ENCODE measurements around the gene TMEM250.
A peak's percentile ranks its signal among the peaks of the same experiment; 100 is the strongest.
"Not testable (repeated sequence)": the region's sequence is repeated elsewhere in the genome, so short reads cannot be mapped to it uniquely, and the experiment has no call there.

Gene TMEM250, protein sequence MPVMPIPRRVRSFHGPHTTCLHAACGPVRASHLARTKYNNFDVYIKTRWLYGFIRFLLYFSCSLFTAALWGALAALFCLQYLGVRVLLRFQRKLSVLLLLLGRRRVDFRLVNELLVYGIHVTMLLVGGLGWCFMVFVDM

DNA sequence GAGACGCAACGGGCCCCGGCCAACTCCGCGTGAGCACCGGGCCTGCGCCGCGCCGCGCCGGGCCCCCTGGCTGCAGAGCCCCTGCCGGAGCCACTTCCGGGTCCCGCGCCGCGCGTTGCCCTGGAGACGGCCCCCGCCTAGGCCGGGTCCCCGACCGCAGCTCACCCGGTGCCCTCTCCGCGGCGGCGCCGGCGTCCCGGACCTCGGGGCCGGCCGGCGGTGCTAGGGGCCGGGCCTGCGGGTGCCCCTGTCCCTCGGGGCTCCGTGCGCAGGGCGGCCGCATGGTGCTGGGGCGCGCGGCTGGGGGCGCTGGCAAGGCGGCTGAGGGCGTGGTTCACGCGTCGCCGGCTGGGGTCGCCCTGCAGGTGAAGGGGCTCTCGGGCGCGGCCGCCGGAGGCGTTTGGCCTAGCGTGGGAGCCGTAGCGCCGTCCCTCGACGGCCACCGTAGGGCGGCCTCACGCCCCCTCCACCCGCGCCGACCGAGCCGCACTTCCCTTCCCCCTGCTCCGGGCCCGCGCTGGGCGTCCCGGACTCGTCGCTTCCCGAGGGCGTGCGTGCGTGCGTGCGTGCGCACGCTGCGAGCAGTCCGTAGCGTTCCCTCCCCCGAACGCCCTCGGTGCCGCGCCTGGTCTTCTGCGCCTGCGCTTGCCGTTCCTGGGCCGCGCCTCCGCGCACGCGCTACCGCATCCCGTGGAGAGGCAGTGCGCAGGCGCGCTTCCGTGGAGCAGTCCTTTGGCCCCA, at the start of gene TMEM250:
Gene TMEM250, minus strand, starts transcription at position 556 of the 741 bp plus-strand sequence. CDS start 1,975 bp downstream, outside the sequence.
- DNase-seq (ENCODE audit: low spot score): peak; percentile 97

DNA sequence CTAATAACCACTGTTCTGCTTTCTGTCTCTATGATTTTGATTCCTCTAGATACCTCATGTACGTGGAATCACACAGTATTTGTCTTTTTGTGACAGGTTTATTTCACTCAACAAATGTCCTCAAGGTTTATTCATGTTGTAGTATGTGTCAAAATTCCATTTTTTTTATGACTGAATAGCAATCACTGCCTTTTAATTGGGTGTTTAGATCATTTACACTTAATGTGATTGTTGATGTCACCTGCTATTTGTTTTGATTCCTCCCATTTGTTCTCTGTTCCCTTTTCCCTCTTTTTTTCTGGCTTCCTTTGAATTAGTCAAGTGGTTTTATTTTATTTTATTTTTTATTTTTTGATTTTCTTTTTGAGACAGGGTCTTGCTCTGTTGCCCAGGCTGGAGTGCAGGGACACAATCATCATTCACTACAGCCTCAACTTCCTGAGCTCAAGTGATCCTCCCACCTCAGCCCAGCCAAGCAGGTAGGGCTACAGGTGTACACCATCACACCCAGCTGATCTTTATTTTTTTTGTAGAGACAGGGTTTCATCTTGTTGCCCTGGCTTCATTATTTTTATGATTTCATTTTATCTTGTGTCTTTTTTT, 44.7 kb upstream of the TMEM250 start:
- DNase-seq (ENCODE audit: low spot score): no peak

DNA sequence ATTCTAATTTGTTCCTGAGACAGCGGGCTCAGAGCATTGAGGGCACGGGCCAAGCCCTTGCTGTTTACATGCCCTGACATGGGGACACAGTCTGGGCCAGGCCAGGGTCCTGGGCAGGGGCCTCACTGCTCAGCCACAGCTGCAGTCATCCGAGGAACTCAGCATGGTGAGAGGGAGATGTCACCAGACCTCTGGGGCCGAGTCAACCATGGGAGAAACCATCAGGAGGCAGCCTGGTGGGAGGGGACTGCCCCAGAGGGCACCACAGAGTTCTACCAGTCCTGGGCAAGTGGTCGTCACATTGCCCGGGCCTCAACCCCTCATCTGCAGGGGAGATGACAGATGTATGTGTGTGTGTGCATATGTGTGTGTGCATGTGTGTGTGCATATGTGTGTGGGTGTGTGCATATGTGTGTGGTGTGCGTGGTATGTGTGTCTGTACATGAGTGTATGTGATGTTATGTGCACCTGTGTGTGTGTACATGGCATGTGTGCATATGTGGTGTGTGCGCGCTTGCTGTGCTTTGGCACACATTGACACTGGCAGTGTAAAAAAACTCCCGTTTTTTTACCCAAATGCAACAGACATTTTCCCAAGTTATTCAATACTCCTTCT, 42.4 kb upstream of the TMEM250 start:
- no peak for DNase-seq (ENCODE audit: low spot score)

DNA sequence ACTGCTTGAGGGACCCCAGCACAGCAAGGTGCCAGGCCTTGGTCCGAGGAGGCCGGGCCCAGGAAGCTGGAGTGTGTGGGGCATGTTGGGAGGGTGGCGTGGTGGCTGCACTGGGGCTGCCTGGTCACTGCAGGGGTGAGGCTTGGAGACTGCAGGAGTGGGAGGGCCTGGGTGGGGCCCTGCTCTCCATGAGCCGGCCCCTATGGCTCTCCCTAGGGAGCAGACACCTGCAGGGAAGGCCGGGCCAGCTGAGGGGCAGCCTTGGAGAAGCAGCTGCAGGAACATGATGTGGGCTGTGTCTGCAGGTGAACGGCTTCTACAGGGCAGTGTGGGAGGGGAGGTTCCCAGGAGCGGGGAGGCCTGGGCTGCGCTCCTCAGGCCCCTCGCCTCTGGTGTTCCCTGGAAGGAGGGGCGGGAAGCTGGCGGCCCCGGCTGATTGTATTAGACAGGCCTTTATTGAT, 41.7 kb upstream of the TMEM250 start:
- no peak for DNase-seq (ENCODE audit: low spot score)

DNA sequence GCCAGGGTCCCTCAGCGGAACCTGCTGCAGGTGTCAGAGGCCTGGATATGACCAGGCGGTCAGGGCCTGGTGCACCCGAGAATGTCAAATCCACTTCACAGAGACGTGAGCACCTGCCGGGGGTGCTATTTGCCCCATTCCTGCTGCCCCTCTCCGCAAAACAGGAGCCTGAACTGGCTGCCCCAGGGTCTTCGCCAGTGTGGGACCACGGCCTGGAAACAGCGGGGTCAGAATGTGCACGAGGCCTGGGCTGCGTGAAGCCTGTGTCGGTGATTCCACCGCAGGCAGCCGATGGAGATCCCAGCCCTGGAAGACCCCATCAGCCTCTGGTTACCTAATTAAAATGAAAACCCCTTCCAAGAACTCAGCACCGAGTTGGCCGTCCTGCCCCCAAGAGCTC, 41.2 kb upstream of the TMEM250 start:
- DNase-seq (ENCODE audit: low spot score): no peak

DNA sequence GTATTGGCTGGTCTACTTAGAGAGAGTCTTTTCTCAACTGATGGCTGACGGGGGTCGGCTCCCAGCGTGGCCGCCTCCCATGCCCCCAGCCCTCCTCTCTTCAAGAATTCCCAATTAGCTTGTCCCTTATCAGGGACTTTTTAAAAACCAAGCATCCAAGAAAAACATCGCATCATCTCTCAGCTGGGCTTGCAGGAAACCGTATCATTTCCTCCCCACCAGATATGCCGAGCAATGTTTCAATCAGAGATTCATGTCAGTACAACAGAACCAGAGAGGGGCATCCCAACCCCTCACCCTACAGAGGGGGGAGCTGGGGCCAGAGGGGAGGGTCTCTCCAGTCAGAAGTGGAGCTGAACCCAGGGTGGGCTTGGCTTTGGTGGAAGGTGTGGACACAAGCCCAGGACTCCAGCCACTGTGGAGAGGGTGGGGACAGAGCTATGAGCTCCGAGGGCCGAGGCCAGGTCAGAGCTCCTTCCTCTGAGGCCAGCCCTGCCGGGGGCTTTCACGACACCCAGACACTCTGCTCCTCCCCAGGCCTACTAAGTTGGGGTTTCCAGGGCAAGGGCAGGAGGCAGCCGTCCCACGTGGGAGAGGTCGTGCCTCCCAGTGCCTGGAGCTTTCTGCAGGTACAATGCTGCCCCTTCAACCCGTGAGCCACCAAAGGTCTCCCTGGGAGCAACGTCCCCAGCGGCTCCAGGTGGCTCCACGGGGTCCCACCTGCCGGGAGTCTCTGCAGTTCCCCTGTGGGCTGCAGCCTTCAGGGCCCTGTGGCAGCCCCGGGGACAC, 39.0 kb upstream of the TMEM250 start:
- no peak for DNase-seq (ENCODE audit: low spot score)

DNA sequence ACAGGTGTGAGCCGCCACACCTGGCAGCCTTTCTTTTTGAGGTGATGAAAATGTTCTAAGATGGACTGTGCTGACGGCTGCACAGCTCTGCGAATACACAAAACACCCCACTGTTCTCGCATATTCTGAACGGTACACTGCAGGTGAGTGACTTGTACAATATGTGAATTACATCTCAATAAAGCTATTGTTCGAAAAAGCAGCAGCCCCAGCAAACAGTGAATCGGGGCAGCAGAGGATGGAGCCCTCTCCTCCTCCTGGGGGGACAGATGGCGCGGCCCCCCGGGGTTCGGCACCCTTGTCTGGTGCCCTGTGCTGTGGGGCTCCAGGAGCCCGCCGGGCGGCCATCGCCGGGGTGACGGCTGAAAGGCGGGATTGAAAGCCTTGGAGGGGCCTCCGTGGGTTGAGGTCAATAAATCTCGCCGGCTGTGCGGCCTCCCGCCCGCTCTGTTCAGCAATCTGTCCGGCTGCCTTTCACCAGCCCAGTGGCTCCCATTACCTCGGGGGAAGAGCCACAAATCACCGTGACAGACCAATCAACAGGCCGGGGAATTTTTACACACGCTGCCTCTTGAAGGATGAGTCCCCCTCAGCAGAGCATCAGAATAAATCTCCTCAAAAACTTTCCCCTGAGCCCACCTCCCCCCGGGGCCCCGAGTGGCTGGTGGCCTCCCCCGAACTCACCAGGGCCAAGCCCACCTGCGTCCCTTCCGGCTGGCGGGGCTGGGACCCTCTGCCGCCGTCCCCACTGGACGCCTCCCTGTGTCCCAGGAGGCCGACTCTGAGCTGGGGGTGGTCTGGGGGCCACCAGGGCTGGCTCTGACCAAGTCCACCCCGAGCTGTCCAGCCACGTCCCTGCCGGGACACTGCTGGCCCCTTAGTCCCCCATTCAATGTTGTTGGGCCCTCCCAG, 37.8 kb upstream of the TMEM250 start:
- no peak for DNase-seq (ENCODE audit: low spot score)

DNA sequence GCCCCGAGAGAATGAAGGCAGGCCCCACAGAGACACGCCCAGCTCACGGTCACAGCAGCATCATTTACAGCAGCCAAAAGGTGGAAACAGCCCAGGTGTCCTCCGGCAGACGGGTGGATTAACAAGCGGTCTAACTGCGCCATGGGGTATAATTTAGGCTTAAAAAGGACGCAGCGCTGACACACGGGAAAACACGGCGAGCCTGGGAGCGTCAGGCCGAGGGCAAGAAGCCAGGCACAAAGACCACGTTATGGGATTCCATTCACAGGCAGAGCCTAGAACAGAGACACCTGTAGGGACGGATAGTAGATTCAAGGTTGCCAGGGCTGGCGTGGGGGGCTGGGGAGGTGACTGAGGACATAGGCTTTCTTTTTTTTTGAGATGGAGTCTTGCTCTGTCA, 36.9 kb upstream of the TMEM250 start:
- DNase-seq (ENCODE audit: low spot score): no peak

DNA sequence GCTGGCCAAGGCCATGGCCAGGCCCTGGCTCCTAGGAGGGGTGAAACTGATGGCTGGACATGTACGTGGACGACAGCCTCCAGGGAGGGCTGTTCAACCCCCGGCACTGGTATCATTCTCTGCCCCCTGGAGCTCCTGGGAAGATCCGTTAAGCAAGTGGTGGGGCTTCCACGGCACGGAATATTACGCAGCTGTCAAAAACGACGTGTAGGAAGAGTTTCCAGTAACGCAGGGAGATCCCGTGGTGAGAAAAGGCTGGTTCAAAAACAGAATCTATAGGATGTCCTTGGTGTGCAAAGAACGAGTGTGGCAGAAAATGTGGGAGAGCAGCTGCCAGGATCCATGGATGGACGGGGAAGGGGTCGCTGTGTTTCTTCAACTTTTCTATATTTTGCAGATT, 36.3 kb upstream of the TMEM250 start:
- DNase-seq (ENCODE audit: low spot score): no peak

DNA sequence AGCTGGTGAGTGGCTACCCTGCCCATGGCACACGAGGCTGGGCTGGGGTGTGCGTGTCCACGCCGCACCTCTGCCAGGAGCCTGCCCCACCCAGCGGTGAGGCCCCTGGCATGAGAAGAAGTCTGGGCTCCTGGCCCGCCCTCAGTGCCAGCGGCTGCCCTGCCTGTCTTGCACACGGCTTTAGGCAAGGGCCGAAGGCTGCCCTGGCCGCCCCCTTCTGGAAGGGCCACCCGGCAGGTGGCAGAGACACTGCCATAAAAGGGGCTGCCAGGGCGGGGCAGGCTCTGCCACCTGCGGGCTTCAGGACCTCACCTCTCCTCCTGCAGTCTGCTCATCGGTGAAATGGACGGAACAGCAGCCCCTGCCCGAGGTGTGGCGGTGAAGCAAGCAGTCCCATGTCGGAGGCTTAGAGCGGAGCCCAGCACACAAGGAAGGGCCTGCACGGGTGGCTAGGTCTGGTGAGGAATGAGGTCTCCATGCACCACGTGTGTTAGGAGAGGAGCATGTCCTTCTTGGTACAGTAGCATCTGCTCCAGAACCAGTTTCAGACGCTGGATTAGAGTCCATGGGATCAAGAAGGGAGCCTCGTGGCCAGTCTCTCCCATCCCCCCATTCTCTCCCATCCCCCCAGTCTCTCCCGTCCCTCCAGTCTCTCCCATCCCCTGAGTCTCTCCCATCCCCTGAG, 34.8 kb upstream of the TMEM250 start:
- no peak for DNase-seq (ENCODE audit: low spot score)

DNA sequence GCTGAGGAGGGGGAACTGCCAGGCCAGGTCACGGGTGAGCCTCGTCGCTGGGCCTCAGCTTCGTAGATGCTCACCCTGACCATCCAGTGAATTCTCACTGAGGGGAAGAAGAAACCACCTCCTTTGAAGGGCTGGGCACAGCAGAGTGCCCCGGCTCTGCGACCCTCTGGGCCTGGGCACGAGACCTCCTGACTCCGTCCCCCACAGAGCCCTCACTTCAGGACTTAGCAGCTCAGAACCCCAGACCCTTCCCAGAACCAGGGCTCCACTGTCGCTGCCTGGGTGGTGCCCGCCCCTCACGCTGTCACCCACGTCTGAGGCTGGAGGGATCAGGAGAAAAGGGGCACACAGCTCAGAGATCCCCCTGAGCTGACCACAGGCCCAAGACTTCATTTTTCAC, 34.3 kb upstream of the TMEM250 start:
- no peak for DNase-seq (ENCODE audit: low spot score)

DNA sequence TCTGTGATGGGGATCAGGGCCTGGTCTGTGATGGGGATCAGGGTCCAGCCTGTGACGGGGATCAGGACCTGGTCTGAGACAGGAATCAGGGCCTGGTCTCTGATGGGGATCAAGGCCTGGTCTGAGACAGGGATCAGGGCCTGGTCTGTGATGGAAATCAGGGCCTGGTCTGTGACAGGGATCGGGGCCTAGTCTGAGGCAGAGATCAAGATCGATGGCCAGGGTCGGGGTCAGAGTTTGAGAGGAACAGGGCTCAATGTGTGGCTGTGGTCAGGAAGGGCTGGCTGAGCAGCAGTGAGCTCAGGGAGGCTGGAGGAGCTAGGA, 33.8 kb upstream of the TMEM250 start:
- no peak for DNase-seq (ENCODE audit: low spot score)

DNA sequence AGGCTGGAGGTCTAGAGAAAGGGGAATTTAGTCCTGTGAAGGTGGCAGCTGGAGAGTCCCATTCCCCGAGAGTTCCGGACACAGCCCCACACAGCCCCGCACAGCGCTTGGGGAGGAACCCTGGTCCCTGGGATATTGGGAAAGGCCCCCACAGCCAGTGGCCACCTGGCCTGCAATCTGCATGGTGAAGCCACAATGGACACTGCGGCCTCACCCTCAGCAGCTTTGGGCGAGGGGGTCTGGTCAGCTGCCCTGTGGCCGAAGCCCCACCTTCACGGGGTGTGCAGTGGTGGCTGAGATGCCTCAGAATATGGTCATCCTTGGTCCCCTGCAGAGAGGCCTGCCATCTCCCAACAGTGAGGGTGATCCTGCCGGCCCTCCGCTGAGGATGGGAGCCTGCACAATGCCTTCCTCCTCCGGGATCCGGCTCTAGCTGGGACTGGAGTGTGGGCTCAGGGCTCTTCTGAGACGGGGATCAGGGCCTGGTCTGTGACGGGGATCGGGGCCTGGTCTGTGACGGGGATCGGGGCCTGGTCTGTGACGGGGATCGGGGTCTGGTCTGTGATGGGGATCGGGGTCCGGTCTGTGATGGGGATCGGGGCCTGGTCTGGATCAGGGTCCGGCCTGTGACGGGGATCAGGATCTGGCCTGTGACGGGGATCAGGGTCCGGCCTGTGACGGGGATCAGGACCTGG, 33.3 kb upstream of the TMEM250 start:
- no peak for DNase-seq (ENCODE audit: low spot score)

DNA sequence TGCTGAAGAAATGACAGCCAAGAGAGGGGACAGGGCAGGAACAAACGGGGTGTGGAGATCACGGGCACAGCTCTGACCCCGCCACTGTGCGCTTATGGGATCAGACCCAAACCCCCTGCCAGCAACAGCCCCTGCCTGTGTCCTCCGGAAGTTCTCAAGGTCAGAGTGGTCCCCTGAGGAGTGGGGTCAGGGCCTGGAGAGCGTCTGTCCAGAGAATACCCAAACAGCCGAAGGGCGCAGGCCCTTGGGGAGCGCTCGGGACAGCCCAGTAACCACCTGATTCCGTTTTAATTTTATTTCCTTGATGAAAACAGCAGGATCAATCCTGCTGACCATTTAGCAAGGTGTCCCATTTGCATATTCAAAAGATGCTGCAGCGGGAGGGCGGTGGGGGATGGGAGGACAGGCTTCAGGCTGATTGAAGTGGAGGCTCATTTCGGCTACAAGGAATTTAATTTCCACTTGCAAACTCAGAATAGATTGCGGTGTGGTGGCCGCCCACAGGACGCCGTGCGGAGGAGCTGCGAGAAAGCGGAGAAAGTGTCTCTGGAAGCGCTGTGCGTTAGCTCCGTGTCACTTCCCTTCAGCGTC, 32.6 kb upstream of the TMEM250 start:
- DNase-seq (ENCODE audit: low spot score): no peak

DNA sequence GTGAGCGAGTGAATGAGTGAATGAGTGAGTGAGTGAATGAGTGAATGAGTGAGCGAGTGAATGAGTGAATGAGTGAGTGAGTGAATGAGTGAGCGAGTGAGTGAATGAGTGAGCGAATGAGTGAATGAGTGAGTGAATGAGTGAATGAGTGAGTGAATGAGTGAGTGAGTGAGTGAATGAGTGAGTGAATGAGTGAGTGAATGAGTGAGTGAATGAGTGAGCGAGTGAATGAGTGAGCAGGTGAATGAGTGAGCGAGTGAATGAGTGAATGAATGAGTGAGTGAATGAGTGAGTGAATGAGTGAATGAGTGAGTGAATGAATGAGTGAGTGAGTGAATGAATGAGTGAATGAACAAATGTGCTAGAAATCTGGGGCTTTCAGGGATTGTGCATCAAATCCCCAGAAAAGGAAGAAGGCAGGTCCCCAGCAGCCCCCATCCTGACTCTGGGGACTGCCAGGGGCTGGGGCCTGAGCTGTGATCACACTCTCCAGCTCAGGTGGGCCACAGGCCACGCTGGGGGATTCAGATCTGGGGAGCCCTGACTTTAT, 32.1 kb upstream of the TMEM250 start:
- not testable (repeated sequence) for DNase-seq (ENCODE audit: low spot score)

DNA sequence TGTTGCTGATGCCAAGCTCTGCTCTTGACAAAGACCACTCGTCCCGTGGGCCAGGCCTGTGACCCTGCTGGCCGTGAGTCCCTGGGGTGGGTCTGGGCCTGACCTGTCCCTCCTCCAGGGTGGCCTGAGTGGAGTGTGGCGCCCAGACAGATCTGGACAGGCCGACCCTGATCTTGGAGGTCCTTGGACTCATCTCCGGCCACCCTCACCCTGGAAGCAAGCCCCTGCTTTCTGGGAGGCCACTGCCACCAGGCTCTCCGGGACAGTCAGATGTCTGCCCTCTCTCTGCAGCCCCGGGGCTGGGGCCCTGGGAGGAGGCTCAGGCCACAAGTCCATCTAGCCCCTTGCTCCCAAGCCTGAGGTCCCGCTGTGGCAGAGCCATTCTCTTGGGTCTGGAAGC, 31.2 kb upstream of the TMEM250 start:
- no peak for DNase-seq (ENCODE audit: low spot score)

DNA sequence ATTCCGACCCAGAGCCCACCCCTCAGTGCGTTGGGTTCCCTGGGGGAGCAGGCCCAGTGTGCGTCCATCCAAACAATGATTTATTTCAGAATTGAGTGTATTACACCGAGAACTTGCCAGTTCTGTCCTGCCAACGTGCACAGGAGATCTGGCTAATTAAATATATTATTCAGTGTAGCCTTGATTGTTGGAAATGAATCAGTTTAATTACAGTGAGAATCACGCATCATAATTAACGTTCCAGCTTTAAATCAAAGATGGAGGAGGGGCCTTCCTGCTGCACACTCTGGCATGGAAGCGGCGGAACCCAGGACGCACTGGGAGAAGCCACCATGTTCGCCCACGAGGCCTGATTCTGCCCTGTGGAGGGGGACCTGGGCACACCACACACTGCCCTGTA, 30.7 kb upstream of the TMEM250 start:
- no peak for DNase-seq (ENCODE audit: low spot score)

DNA sequence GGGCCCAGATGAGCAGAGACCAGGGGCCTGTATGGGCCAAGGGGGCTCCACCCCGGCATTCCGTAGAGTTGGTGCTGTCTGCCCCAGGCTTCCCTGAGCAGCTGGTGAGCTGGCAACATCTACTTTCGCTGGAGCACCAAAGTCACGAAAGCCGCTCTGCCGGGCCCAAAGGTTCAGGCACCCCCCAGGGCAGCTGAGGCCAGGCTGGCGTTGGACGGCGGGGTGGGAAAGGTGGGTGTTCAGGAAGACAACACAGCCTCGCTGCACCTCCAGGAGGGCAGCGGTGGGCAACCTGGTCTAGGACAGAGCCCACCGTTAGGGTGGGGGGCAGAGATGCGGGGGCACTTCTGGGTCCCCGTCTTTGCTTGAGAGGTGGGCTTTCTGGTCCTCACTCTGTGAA, 30.1 kb upstream of the TMEM250 start:
- DNase-seq (ENCODE audit: low spot score): no peak

Data from ecto neural progenitor cell (in vitro differentiated cells).